NCI-H524 (cell line): ENCODE measurements around the gene LRP4.
A peak's percentile ranks its signal among the peaks of the same experiment; 100 is the strongest.

Source experiments
- DNase-seq, 2 experiments: peaks; one replicate each; lab custom pipeline; 2025; lab: John Stamatoyannopoulos, UW

LRP4 gene

GRCh38 chr11:46892838-46893237, 25.5 kb downstream of the LRP4 start:
- no peak for DNase-seq

- DNase-seq = no peak
Observed at GRCh38 chr11:46892109-46892508, 26.2 kb downstream of the LRP4 start.

- no peak for DNase-seq
Observed at GRCh38 chr11:46890665-46891064, 27.7 kb downstream of the LRP4 start.

GRCh38 chr11:46889689-46890475, 28.5 kb downstream of the LRP4 start:
- peak; percentile 37 to 74 for DNase-seq

GRCh38 chr11:46889251-46889650, 29.1 kb downstream of the LRP4 start:
- no peak for DNase-seq

GRCh38 chr11:46888636-46889035, 29.7 kb downstream of the LRP4 start:
- peak in 1 of 2 experiments; percentile 16 for DNase-seq

- no peak for DNase-seq
Observed at GRCh38 chr11:46886211-46886610, 32.1 kb downstream of the LRP4 start.

GRCh38 chr11:46879056-46879585, 39.2 kb downstream of the LRP4 start:
- no peak for DNase-seq

- DNase-seq = no peak
Observed at GRCh38 chr11:46877580-46877979, 40.8 kb downstream of the LRP4 start.

- peak in 1 of 2 experiments; percentile 8 for DNase-seq
Observed at GRCh38 chr11:46876471-46876870, 41.9 kb downstream of the LRP4 start.

- DNase-seq = no peak
Observed at GRCh38 chr11:46874586-46874985, 43.8 kb downstream of the LRP4 start.

GRCh38 chr11:46868912-46869311, 49.4 kb downstream of the LRP4 start:
- no peak for DNase-seq

- DNase-seq = no peak
Observed at GRCh38 chr11:46865340-46865739, 53.0 kb downstream of the LRP4 start.

- no peak for DNase-seq
Observed at GRCh38 chr11:46860218-46860617, 58.1 kb downstream of the LRP4 start.

- DNase-seq = no peak
Observed at GRCh38 chr11:46858920-46859546, 59.3 kb downstream of the LRP4 start.

GRCh38 chr11:46857666-46858065, 60.7 kb downstream of the LRP4 start:
- DNase-seq = no peak

GRCh38 chr11:46856605-46857343, 61.6 kb downstream of the LRP4 start:
- DNase-seq = no peak

GRCh38 chr11:46855863-46856262, 62.5 kb downstream of the LRP4 start:
- no peak for DNase-seq

- DNase-seq = no peak
Observed at GRCh38 chr11:46855167-46855566, 63.2 kb downstream of the LRP4 start.

- DNase-seq = no peak
Observed at GRCh38 chr11:46850829-46851380, 67.4 kb downstream of the LRP4 start.

- DNase-seq = no peak
Observed at GRCh38 chr11:46849631-46850030, 68.7 kb downstream of the LRP4 start.

- DNase-seq = no peak
Observed at GRCh38 chr11:46846510-46846830, 71.9 kb downstream of the LRP4 start.
